CD4-positive, alpha-beta T cell treated with Interleukin-6 at 100 ng/mL for 8 hours (primary cell): Measurements from ENCODE around the gene AIP.
"Not testable (repeated sequence)": the region's sequence is repeated elsewhere in the genome, so short reads cannot be mapped to it uniquely, and the experiment has no call there.

Experiments used
- DNase-seq: peaks from one replicate; pipeline ENCODE4 v3.0.0-alpha.2; 2020; ENCODE audit warnings: mixed read lengths, low spot score

The AIP gene

GRCh38 chr11:67449116-67449844, 33.5 kb upstream of the AIP start:
- no peak for DNase-seq

- DNase-seq: no peak
Observed at GRCh38 chr11:67450796-67451657, 31.8 kb upstream of the AIP start.

DNA sequence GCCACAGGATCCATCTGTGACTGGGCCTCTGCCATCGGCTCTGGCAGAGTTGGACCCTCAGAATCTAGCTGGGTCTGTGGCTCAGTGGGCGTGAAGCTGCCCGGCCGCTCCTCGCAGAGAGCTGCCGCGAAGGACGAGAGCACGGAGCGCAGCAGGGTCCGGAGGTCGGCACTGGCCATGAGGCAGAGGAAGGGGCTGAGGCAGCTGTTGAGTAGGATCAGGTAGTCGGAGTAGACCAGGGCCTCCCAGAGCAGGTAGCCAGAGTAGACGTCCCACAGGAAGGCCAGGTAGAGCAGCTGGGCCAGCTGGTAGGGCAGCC, 31.2 kb upstream of the AIP start:
- no peak for DNase-seq

DNA sequence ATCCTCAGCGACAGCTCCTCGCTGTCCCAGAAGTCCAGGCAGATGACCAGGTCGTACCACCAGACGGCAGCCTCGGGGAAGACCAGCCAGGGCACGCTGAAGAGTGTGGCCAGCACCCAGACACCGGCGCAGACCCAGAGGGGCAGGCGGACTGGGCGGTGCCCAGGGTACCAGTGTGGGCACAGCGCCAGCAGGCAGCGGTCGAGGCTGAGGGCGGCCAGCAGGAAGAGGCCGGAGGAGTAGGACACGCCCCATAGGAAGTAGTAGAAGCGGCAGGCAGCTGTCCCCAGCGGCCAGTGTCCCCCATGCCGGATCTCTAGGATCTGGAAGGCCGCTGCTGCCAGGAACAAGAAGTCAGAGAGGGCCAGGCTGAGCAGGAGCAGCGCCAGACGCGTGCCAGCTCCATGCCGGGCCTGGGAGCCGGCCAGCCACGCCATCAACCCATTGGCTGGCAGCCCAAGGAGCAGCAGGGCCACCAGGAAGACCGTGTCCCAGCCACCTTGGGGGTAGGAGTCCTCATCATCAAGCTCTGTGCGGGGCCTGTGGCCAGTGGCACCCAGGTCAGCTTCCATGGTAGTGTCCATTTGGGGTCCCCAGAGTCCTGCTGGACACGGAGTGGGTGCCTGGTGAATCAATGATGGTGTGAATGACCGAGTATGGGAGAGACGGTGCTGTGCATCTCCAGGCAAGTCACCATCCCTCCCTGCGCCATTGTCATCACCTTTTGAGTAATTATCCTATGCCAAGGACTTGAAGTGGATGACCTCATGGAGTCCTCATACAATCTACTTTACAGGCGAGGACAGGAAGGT, 30.5 kb upstream of the AIP start, which contains the start of gene GPR152:
TSS of gene GPR152 (minus strand) at position 589 of the 812 bp plus-strand sequence. CDS start at position 584, 5 bp downstream.
- DNase-seq: no peak

DNA sequence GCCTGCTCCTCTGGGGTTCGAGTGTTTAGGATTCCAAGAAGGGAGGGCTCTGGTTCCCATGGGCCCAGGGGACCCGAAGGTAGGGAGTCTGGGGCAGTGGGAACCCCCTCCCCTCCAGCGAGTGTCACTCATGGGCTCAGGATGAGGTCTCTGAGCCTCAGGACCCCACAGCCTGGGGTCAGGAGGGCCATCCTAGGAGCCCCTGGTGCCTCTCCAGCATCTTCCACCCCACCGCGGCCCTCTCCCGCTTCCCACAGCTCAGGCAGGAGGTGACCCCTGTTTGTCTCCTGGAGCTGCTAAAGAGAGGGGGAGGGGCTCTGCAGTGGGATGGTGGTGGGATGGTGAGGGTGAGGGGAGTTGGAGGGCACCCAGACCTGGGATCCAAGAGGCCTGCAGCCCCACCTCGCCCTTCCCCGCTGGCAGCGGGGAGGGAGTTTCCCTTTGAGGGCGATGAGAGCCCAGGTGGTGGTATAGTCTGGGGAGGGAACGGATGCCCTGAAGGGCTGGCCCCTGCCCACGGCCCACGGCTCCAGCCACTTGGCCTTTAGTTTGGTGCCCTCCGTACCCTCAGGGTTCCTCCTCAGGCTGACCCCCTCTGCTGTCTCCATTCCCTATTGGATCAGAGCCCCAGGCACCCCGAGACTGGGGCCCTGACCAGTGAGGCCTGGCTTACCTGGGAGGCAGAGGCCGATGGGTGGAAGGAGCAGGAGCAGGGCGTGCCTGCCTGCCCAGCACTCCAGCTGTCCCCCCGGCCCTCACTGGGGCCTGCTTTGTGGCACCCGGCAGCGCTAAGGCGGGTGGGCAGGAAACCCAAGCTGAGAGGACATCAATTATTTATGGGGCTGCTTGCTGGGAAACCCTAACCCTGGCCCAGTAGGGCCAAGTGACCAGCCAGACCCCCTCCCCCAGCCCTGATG, 28.8 kb upstream of the AIP start:
- no peak for DNase-seq

DNA sequence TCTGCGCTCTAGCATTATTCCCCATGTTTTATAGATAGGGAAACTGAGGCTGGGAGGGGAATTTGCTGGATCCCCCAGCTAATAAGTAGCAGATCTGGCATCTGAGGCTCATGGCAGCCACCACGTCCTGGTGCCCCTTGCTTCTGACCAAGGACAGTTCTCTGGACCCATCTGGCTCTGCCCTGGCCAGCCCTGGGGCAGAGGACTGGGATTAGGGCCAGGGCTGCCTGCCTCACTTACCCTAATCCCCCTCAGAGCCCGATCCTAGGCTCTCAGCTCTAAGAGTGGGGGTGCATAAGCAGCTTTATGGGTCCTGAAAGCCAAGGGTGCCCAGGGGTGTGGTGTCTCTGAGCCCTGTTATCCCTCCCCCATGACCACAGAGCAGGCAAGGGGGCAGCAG, 27.8 kb upstream of the AIP start, which contains the start of gene CABP4:
TSS of gene CABP4 (plus strand) at position 301 of the 400 bp plus-strand sequence. CDS start at position 371, 70 bp downstream.
- no peak for DNase-seq

DNA sequence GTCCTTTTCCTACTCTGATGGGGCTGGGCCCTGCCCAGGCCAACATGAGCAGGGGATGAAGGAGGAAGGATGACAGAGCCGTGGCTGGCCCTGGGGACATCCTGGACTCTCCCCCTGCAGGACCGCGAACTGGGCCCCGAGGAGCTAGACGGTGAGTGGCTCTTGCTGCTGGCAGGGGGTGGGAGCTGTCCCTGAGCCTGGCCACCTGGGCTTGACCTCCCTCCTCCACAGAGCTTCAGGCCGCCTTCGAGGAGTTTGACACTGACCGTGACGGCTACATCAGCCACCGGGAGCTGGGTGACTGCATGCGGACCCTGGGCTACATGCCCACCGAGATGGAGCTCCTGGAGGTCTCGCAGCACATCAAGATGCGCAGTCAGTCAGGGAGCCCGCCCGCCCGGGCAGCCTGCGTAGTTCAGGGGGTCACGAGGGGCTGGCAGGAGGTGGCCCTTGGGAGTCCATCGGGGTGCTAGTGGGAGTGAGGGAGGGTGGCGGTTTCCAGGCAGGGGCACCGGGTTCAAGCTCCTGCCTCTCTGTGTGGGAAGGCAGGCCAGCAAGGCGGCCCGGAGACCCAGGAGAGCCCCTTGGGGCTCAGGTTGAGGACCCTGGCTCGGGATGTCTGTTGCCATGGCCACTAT, 26.6 kb upstream of the AIP start:
- DNase-seq: no peak

- DNase-seq: no peak
Observed at GRCh38 chr11:67457453-67457852, 25.4 kb upstream of the AIP start.

DNA sequence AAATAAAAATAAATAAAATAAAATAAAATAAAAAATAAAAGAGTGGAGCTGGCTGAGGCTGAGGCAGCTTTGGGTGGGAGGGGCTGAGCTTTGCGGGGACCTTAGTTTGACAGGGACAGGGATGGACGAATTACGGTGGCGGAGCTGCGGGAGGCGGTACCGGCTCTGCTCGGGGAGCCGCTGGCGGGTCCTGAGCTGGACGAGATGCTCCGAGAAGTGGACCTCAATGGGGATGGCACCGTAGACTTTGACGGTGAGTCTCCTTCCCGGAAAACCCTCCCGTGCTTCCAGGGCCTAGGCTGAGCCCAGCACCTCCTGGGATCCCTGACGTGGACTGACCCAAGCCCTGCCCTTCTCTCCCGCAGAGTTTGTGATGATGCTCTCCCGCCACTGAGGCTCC, 24.6 kb upstream of the AIP start:
- DNase-seq: no peak

- no peak for DNase-seq
Observed at GRCh38 chr11:67463186-67463585, 19.6 kb upstream of the AIP start.

DNA sequence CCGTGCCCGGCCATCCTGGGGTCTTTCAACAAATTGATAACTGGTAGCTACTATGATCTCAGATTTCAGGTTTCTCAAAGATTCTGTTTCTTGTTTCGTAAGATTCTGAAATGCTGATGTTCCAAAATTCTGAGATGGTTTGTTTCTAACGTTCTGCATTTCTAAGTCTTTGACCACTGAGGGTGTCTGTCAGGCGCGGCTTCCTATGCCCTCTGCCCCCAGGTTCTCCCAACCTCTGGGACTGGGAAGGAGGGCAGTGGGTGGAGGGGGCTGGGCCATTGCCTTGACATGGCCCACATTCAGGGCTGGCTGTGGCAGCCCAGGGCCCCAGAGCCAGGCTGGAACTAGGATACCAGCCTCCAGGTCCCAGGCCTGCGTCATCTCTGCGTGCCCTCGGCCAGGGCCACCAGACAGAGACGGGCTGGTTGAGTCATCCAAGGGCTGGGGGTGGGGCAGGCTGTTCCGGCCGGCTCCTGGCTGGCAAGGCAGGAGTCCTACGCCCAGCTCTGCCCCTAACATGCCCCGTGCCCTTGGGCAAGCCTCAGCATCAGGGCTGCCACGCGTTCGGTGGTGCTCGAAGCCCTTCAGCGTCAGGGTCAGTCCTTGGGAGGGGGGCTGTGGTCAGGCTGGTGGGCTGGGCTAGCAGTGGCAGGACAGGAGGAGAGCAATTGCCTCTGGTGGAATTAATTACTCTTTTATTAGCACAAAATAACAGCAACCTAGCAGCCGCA, 19.0 kb upstream of the AIP start:
- DNase-seq: no peak

GRCh38 chr11:67464411-67465188, 18.2 kb upstream of the AIP start:
- DNase-seq: peak; percentile 96

GRCh38 chr11:67465189-67465510, 17.7 kb upstream of the AIP start:
- no peak for DNase-seq

DNA sequence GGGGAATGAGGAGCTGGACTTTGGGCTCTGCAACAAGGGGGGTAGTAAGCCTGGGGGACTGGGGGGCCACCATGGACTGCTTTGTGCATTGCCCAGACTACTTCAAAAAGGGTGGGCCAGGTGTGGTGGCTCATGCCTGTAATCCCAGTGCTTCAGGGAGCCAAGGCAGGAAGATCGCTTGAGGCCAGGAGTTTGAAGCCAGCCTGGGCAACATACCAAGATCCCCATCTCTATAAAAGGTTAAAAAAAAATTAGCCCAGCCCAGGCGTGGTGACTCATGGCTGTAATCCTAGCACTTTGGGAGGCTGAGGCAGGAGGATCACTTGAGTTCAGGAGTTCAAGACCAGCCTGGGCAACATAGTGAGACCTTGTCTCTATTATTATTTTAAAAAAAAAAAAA, 17.3 kb upstream of the AIP start:
- not testable (repeated sequence) for DNase-seq

- no peak for DNase-seq
Observed at GRCh38 chr11:67466367-67466766, 16.5 kb upstream of the AIP start.

- no peak for DNase-seq
Observed at GRCh38 chr11:67466962-67467771, 15.7 kb upstream of the AIP start.

- DNase-seq: no peak
Observed at GRCh38 chr11:67468056-67468455, 14.8 kb upstream of the AIP start.

DNA sequence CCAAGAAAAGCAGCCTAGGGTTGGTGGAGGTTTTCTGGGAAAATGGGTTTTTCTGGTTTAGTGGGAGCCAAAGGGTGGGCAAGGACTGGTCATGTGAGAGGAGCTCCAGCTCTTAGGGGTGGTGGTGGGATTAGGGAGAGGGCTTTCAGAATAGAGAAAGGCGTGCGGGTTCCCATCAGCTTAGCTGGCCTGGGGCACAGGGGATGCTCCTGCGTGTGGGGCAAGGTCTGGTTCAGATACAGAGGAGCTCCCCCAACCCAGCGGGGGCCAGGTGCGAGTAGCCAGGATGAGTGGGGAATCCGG, 14.4 kb upstream of the AIP start:
- DNase-seq: no peak
